Neural cell (in vitro differentiated cells): Measurements from ENCODE around the gene IL25. TPM values are rescaled to one million over a fixed set of nuclear protein-coding genes. Genes with fewer than 3 reads are reported as not detected.
"Not testable (repeated sequence)": the region's sequence is repeated elsewhere in the genome, so short reads cannot be mapped to it uniquely, and the experiment has no call there.

Experiments used
- H2AFZ ChIP-seq: fragments of 200-600, 300-800 bp; sonication (generic), shearing (Covaris generic); 2 replicates; pipeline ENCODE4 v1.6.0; 2014; ENCODE audit warnings: low read depth, mild to moderate bottlenecking, antibody characterized with exemption, low read length, moderate library complexity
- H3F3A ChIP-seq: fragments of 200-600 bp; shearing (Covaris generic); 2 replicates; pipeline ENCODE4 v1.6.1; 2016; ENCODE audit warnings: mild to moderate bottlenecking, moderate library complexity, mixed read lengths, antibody characterized with exemption, low read length; ENCODE audit not compliant: insufficient read depth, poor library complexity, severe bottlenecking
- H3K27ac ChIP-seq: fragments of 200-600, 300-800 bp; sonication (generic), shearing (Covaris generic); 2 replicates; pipeline ENCODE4 v1.5.1; 2014; ENCODE audit warnings: mild to moderate bottlenecking, low read length, moderate library complexity
- H3K27me3 ChIP-seq: fragments of 300-800, 200-600 bp; sonication (generic), shearing (Covaris generic); 2 replicates; pipeline ENCODE4 v1.6.0; 2014; ENCODE audit warnings: mild to moderate bottlenecking, low read depth, low read length, moderate library complexity; ENCODE audit not compliant: insufficient read depth
- H3K36me3 ChIP-seq: fragments of 300-800, 200-600 bp; sonication (generic), shearing (Covaris generic); 2 replicates; pipeline ENCODE4 v1.5.1; 2014; ENCODE audit warnings: mild to moderate bottlenecking, antibody characterized with exemption, low read length, moderate library complexity; ENCODE audit not compliant: insufficient read depth
- H3K4me2 ChIP-seq: fragments of 300-800, 200-600 bp; sonication (generic), shearing (Covaris generic); 2 replicates; pipeline ENCODE4 v1.6.0; 2014; ENCODE audit warnings: mild to moderate bottlenecking, low read length
- H3K4me3 ChIP-seq: fragments of 300-800, 200-600 bp; sonication (generic), shearing (Covaris generic); 2 replicates; pipeline ENCODE4 v1.5.1; 2014; ENCODE audit warnings: mild to moderate bottlenecking, low read length, moderate library complexity
- H3K79me2 ChIP-seq: fragments of 200-600 bp; shearing (Covaris generic); replicated peaks from 2 replicates; pipeline ENCODE4 v1.6.0; 2014; ENCODE audit warnings: mild to moderate bottlenecking, low read length, moderate library complexity; ENCODE audit not compliant: insufficient read depth
- H3K9ac ChIP-seq: fragments of 300-800, 200-600 bp; sonication (generic), shearing (Covaris generic); 2 replicates; pipeline ENCODE4 v1.6.1; 2016; ENCODE audit warnings: mild to moderate bottlenecking, low read length, mixed read lengths
- H3K9me2 ChIP-seq: fragments of 200-600 bp; shearing (Covaris generic); 2 replicates; pipeline ENCODE4 v1.6.1; 2016; ENCODE audit warnings: mild to moderate bottlenecking, low read length, mixed read lengths; ENCODE audit not compliant: insufficient read depth
- H3K9me3 ChIP-seq: fragments of 200-600, 300-800 bp; sonication (generic), shearing (Covaris generic); 2 replicates; pipeline ENCODE4 v1.6.1; 2016; ENCODE audit warnings: mild to moderate bottlenecking, mixed run types, low read length, moderate library complexity, mixed read lengths
- H4K20me1 ChIP-seq: fragments of 200-600 bp; shearing (Covaris generic); 2 replicates; pipeline ENCODE4 v1.6.1; 2016; ENCODE audit warnings: mild to moderate bottlenecking, mixed run types; ENCODE audit not compliant: insufficient read depth
- CTCF ChIP-seq: fragments of 450-650 bp; IDR thresholded peaks from 2 replicates; pipeline ENCODE4 v1.5.1; 2014; ENCODE audit warnings: antibody characterized with exemption, mild to moderate bottlenecking, moderate library complexity; ENCODE audit not compliant: poor library complexity, severe bottlenecking
- EP300 ChIP-seq: fragments of 450-650 bp; conservative IDR thresholded peaks from 2 replicates; pipeline ENCODE4 v1.6.1; 2014; ENCODE audit warnings: antibody characterized with exemption, mild to moderate bottlenecking, moderate library complexity; ENCODE audit not compliant: poor library complexity, severe bottlenecking
- EZH2 ChIP-seq: fragments of 200-600, 300-800 bp; shearing (Covaris generic), sonication (generic); IDR thresholded peaks from 2 replicates; pipeline ENCODE4 v1.6.1; 2014; ENCODE audit warnings: antibody characterized with exemption, low read length, borderline replicate concordance, mild to moderate bottlenecking; ENCODE audit not compliant: insufficient read depth, poor library complexity, severe bottlenecking
- MXI1 ChIP-seq: fragments of 450-650 bp; conservative IDR thresholded peaks from 2 replicates; pipeline ENCODE4 v1.6.1; 2014; ENCODE audit warnings: antibody characterized with exemption, mild to moderate bottlenecking; ENCODE audit not compliant: poor library complexity, severe bottlenecking
- POLR2AphosphoS5 ChIP-seq: IDR thresholded peaks from 2 replicates; pipeline ENCODE4 v1.6.1; 2012
- RAD21 ChIP-seq: fragments of 450-650 bp; conservative IDR thresholded peaks from 2 replicates; pipeline ENCODE4 v1.6.1; 2014; ENCODE audit warnings: antibody characterized with exemption, mild to moderate bottlenecking, moderate library complexity
- SMC3 ChIP-seq: fragments of 450-650 bp; conservative IDR thresholded peaks from 2 replicates; pipeline ENCODE4 v1.6.1; 2014; ENCODE audit warnings: antibody characterized with exemption, mild to moderate bottlenecking, moderate library complexity; ENCODE audit not compliant: poor library complexity
- TAF1 ChIP-seq: IDR thresholded peaks from 2 replicates; pipeline ENCODE4 v1.6.1; 2012; ENCODE audit warnings: low read depth
- polyA plus RNA-seq: library from polyadenylated mRNA; depleted of rRNA; stranded (reverse); fragments of >200 nt; gene quantifications from 2 replicates; pipeline ENCODE4 v1.2.3, GENCODE V29; 2014
- TF ChIP-seq, protein P1 (sequence below): IDR thresholded peaks from 2 replicates; pipeline ENCODE4 v1.6.1; 2012; ENCODE audit warnings: borderline replicate concordance

IL25 gene
- polyA plus RNA-seq, 1 donor from 2014 or later = not detected

- Histone ChIP-seq H4K20me1 (no peaks in the 10 kb centered on the region), H3K9ac (no peak overlapping the region), H3K4me2 (no peak overlapping the region), H3K27ac (no peak overlapping the region), H3K4me3 (no peak overlapping the region), H3K79me2 (no peaks in the 10 kb centered on the region), H3K36me3 (no peaks in the 10 kb centered on the region), H3K9me3 (no peaks in the 10 kb centered on the region), H3K27me3 (no peaks in the 10 kb centered on the region), H3K9me2 (no peaks in the 10 kb centered on the region), H3F3A (no peaks in the 10 kb centered on the region), H2AFZ (no peak overlapping the region)
- TF ChIP-seq, protein P1, sequence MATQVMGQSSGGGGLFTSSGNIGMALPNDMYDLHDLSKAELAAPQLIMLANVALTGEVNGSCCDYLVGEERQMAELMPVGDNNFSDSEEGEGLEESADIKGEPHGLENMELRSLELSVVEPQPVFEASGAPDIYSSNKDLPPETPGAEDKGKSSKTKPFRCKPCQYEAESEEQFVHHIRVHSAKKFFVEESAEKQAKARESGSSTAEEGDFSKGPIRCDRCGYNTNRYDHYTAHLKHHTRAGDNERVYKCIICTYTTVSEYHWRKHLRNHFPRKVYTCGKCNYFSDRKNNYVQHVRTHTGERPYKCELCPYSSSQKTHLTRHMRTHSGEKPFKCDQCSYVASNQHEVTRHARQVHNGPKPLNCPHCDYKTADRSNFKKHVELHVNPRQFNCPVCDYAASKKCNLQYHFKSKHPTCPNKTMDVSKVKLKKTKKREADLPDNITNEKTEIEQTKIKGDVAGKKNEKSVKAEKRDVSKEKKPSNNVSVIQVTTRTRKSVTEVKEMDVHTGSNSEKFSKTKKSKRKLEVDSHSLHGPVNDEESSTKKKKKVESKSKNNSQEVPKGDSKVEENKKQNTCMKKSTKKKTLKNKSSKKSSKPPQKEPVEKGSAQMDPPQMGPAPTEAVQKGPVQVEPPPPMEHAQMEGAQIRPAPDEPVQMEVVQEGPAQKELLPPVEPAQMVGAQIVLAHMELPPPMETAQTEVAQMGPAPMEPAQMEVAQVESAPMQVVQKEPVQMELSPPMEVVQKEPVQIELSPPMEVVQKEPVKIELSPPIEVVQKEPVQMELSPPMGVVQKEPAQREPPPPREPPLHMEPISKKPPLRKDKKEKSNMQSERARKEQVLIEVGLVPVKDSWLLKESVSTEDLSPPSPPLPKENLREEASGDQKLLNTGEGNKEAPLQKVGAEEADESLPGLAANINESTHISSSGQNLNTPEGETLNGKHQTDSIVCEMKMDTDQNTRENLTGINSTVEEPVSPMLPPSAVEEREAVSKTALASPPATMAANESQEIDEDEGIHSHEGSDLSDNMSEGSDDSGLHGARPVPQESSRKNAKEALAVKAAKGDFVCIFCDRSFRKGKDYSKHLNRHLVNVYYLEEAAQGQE = no peak
- TF ChIP-seq EZH2 (no peak), CTCF (no peak), MXI1 (no peak), EP300 (no peak), SMC3 (no peak), POLR2AphosphoS5 (no peak), TAF1 (no peak), RAD21 (no peak)
Observed at GRCh38 chr14:23399591-23399990, 27.0 kb downstream of the IL25 start.

DNA sequence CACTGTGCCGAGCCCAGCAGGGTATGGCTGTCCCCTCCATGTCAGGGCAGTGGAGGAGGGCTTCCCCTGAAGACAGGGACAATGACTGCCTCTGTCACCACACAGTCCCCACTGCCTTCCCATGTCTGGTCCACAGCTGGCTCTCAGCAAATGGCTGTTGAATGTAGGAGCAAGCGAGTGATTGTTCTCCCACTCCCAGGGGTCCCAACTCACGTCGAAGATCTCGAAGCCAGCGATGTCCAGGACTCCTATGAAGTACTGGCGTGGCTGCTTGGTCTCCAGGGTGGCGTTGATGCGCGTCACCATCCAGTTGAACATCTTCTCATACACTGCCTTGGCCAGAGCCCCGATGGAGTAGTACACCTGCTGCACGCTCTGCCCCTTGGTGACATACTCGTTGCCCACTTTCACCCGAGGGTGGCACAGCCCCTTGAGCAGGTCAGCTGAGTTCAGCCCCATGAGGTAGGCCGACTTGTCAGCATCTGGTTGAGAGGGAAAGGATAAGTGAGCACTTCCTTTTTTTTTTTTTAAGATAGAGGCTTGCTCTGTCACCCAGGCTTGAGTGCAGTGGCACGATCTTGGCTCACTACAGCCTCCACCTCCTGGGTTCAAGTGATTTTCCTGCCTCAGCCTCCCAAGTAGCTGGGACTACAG lies 28.0 kb downstream of the IL25 start:
- H3K4me2 ChIP-seq, H3K9me2 ChIP-seq, H2AFZ ChIP-seq, H3K79me2 ChIP-seq, H3K4me3 ChIP-seq, H3K36me3 ChIP-seq, H3K27me3 ChIP-seq, H3K9ac ChIP-seq, H3K9me3 ChIP-seq, H3F3A ChIP-seq, H4K20me1 ChIP-seq, H3K27ac ChIP-seq: not testable (repeated sequence)

DNA sequence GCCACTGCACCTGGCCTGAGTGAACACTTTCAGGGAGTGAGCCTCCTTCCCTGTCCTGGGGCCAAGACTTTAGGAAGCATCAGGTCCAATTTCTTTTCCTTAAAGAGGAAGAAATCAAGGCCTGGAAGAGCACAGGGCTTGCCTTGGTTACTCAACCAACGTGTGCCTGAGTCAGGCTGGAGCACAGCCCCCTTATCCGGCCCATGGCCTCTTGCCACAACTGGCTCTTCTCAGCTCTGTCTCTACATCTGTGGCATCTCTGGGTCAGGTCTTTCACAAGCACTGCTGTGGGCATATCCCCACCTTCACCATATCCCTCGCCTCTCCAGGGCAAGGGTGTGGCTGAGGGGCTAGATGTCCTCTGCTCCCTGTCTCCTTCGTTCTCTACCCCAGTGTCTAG lies 28.7 kb downstream of the IL25 start:
- TF ChIP-seq EZH2 (no peak), CTCF (no peak), EP300 (no peak), SMC3 (no peak), TAF1 (no peak), POLR2AphosphoS5 (no peak), RAD21 (no peak), MXI1 (no peak)
- TF ChIP-seq, protein P1 = no peak

More for the DNA sequence above, 28.7 kb downstream of the IL25 start:
- Histone ChIP-seq H3K4me2 (no peak overlapping the region), H3F3A (no peaks in the 10 kb centered on the region), H3K79me2 (no peaks in the 10 kb centered on the region), H3K9me3 (no peaks in the 10 kb centered on the region), H3K27ac (no peak overlapping the region), H2AFZ (no peak overlapping the region), H3K4me3 (no peak overlapping the region), H3K36me3 (no peaks in the 10 kb centered on the region), H3K9me2 (no peaks in the 10 kb centered on the region), H4K20me1 (no peaks in the 10 kb centered on the region), H3K9ac (no peak overlapping the region), H3K27me3 (no peaks in the 10 kb centered on the region)
